ENCODE measurements around the gene C22orf31.
A peak's percentile ranks its signal among the peaks of the same experiment; 100 is the strongest.
"Not testable (repeated sequence)": the region's sequence is repeated elsewhere in the genome, so short reads cannot be mapped to it uniquely, and the experiment has no call there.

The C22orf31 gene

GRCh38 chr22:29092243-29092642 lies 30.6 kb upstream of the C22orf31 start:
- no peak overlapping the region for H3K4me3 ChIP-seq (replicated peaks; ENCODE audit: low read depth, low read length)
- TF ChIP-seq, protein P1, sequence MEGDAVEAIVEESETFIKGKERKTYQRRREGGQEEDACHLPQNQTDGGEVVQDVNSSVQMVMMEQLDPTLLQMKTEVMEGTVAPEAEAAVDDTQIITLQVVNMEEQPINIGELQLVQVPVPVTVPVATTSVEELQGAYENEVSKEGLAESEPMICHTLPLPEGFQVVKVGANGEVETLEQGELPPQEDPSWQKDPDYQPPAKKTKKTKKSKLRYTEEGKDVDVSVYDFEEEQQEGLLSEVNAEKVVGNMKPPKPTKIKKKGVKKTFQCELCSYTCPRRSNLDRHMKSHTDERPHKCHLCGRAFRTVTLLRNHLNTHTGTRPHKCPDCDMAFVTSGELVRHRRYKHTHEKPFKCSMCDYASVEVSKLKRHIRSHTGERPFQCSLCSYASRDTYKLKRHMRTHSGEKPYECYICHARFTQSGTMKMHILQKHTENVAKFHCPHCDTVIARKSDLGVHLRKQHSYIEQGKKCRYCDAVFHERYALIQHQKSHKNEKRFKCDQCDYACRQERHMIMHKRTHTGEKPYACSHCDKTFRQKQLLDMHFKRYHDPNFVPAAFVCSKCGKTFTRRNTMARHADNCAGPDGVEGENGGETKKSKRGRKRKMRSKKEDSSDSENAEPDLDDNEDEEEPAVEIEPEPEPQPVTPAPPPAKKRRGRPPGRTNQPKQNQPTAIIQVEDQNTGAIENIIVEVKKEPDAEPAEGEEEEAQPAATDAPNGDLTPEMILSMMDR (IDR thresholded peaks at IDR 0.05; ENCODE audit: low read depth, low read length, missing control alignments) = no peak
- DNase-seq (ENCODE audit: extremely low read depth, low read depth) = no peak

GRCh38 chr22:29090039-29090438 lies 28.4 kb upstream of the C22orf31 start:
- DNase-seq (ENCODE audit: extremely low read depth, low read depth) = no peak
- TF ChIP-seq, protein P1 (IDR thresholded peaks at IDR 0.05; ENCODE audit: low read depth, low read length, missing control alignments) = no peak
- H3K4me3 ChIP-seq (replicated peaks; ENCODE audit: low read depth, low read length) = no peak overlapping the region

DNA sequence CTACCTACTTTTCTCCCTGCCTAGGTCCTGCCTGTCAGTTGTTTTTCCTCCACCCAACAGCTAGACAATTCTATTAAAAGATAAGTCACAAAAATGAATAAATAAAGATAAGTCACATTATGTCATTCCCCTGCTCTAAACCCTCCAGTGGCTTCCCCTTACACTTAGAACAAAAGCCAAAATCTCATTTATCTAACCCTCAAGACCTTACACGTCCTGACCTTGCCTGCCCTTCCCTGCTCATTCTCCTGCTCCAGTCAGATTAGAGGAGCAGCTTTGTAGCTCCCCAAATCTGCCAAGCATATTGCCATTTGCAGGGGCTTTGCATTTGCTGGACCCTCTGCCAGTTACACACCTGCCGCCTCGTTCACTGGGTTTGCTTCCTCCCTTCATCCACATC lies 27.9 kb upstream of the C22orf31 start:
- DNase-seq (ENCODE audit: extremely low read depth, low read depth) = no peak
- no peak overlapping the region for H3K4me3 ChIP-seq (replicated peaks; ENCODE audit: low read depth, low read length)
- TF ChIP-seq, protein P1 (IDR thresholded peaks at IDR 0.05; ENCODE audit: low read depth, low read length, missing control alignments) = no peak

DNA sequence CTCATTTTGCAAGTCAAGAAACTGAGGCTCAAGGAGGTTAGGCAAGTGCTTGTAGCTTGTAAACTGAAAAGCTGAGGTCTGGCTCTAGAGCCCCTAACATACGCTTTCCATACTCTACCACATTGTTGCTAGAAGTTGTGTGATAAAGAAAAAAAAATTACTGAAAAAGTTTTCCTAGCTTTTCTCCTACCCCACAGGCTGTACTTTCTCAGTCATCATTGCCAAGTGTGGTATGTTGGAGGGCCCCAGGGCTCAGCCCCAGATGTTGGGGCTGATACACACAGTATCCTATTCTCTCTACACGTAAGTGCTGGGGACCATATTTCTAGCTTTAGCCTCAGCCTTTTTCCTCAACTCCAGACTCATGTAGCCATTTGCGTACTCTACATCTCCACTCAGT lies 27.2 kb upstream of the C22orf31 start:
- no peak overlapping the region for H3K4me3 ChIP-seq (replicated peaks; ENCODE audit: low read depth, low read length)
- DNase-seq (ENCODE audit: extremely low read depth, low read depth) = no peak
- TF ChIP-seq, protein P1 (IDR thresholded peaks at IDR 0.05; ENCODE audit: low read depth, low read length, missing control alignments) = no peak

GRCh38 chr22:29087012-29087411 lies 25.4 kb upstream of the C22orf31 start:
- TF ChIP-seq, protein P1 (IDR thresholded peaks at IDR 0.05; ENCODE audit: low read depth, low read length, missing control alignments) = no peak
- H3K4me3 ChIP-seq (replicated peaks; ENCODE audit: low read depth, low read length) = no peak overlapping the region
- DNase-seq (ENCODE audit: extremely low read depth, low read depth) = no peak

DNA sequence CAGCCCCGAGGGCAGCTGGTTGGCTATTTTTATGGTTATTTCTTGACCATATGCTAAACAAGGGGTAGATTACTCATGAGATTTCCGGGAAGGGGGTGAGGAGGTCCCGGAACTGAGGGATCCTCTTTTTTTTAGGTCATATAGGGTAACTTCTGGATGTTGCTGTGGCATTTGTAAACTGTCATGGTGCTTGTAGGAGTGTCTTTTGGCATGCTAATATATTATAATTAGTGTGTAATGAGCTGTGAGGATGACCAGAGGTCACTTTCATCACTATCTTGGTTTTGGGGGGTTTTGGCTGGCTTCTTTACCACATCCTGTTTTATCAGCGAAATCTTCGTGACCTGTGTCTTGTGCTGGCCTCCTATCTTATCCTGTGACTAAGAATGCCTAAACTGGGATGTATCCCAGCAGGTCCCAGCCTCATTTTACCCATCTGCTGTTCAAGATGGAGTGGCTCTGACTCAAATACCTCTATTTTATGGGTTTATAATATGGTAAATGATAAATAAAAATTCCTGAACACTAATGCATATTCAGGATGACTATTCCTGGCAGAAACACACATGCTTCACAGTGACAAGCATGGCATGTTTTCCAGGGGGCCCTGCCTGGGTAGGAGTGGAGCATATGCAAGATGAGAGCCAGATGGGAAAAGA lies 22.4 kb upstream of the C22orf31 start:
- no peak overlapping the region for H3K4me3 ChIP-seq (replicated peaks; ENCODE audit: low read depth, low read length)
- DNase-seq (ENCODE audit: extremely low read depth, low read depth) = peak; percentile 73
- TF ChIP-seq, protein P1 (IDR thresholded peaks at IDR 0.05; ENCODE audit: low read depth, low read length, missing control alignments) = no peak

DNA sequence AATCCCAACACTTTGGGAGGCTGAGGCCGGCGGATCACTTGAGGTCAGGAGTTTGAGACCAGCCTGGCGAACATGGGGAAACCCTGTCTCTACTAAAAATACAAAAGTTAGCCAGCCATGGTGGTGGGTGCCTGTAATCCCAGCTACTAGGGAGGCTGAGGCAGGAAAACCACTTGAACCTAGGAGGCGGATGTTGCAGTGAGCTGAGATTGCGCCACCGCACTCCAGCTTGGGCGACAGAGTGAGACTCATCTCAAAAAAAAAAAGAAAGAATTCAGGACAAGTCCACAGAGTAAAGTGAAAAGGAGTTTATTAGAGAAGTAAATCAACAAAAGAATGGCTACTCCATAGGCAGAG lies 21.9 kb upstream of the C22orf31 start:
- not testable (repeated sequence) for H3K4me3 ChIP-seq (replicated peaks; ENCODE audit: low read depth, low read length); DNase-seq (ENCODE audit: extremely low read depth, low read depth)
